CD14-positive monocyte (primary cell): ENCODE measurements around the gene PRR18. TPM values are rescaled to one million over a fixed set of nuclear protein-coding genes. Genes with fewer than 3 reads are reported as not detected.

Source experiments
- DNase-seq, 3 donors: peaks; one replicate each; pipeline ENCODE4 v3.0.0-alpha.2; 2011 to 2022
- H2AFZ ChIP-seq: 2 replicates; pipeline ENCODE4 v1.6.0; 2012; ENCODE audit warnings: mild to moderate bottlenecking, low read depth, low read length, inconsistent platforms; ENCODE audit not compliant: insufficient read depth, poor library complexity, severe bottlenecking
- H3K27ac ChIP-seq, 2 donors: 1 replicate in 1 of 2; 2 replicates in 1 of 2; pipeline ENCODE4 v1.5.1; 2012 to 2013; ENCODE audit warnings: low read length in 2 of 2, control low read depth in 1 of 2, inconsistent platforms in 1 of 2, low read depth in 1 of 2, mild to moderate bottlenecking in 1 of 2
- H3K27me3 ChIP-seq, 2 donors: one replicate each; pipeline versions ENCODE4 v1.6.0 to v1.6.1; 2011 to 2013; ENCODE audit warnings: low read length in 2 of 2; ENCODE audit not compliant: control insufficient read depth in 2 of 2, insufficient read depth in 2 of 2
- H3K36me3 ChIP-seq, 2 donors: replicated peaks in 1 of 2; 1 replicate in 1 of 2; 2 replicates in 1 of 2; pipeline versions ENCODE4 v1.5.1 to v1.6.1; 2012 to 2013; ENCODE audit warnings: low read length in 2 of 2, control low read depth in 1 of 2, inconsistent platforms in 1 of 2, mild to moderate bottlenecking in 1 of 2; ENCODE audit not compliant: insufficient read depth in 2 of 2, control insufficient read depth in 1 of 2
- H3K4me1 ChIP-seq, 2 donors: 1 replicate in 1 of 2; 2 replicates in 1 of 2; pipeline versions ENCODE4 v1.5.1 to v1.6.1; 2012 to 2013; ENCODE audit warnings: low read length in 2 of 2, control low read depth in 1 of 2, inconsistent platforms in 1 of 2, mild to moderate bottlenecking in 1 of 2, moderate library complexity in 1 of 2; ENCODE audit not compliant: insufficient read depth in 2 of 2, control insufficient read depth in 1 of 2
- H3K4me2 ChIP-seq: replicated peaks from 2 replicates; pipeline ENCODE3; 2012; ENCODE audit warnings: low read length, moderate library complexity, mild to moderate bottlenecking; ENCODE audit not compliant: poor library complexity, severe bottlenecking; ENCODE audit errors: extremely low read depth
- H3K4me3 ChIP-seq, 3 experiments: fragments of 200-600 bp in 1 of 3; sonication (generic) in 1 of 3; replicated peaks in 1 of 3; 1 replicate in 2 of 3; 2 replicates in 1 of 3; pipeline ENCODE4 v1.5.1; 2011 to 2013; ENCODE audit warnings: low read length in 3 of 3, mild to moderate bottlenecking in 3 of 3, control low read depth in 2 of 3, low read depth in 2 of 3, inconsistent platforms in 1 of 3, moderate library complexity in 1 of 3
- H3K79me2 ChIP-seq: 2 replicates; pipeline ENCODE4 v1.6.0; 2012; ENCODE audit warnings: mild to moderate bottlenecking, control low read depth, inconsistent platforms, low read length, moderate library complexity; ENCODE audit not compliant: insufficient read depth
- H3K9ac ChIP-seq: 2 replicates; pipeline ENCODE4 v1.6.0; 2017; ENCODE audit warnings: low read length, mild to moderate bottlenecking; ENCODE audit not compliant: insufficient read depth, poor library complexity, severe bottlenecking
- H3K9me3 ChIP-seq, 2 donors: replicated peaks in 1 of 2; 1 replicate in 1 of 2; 2 replicates in 1 of 2; pipeline versions ENCODE4 v1.5.1 to v1.6.1; 2012 to 2013; ENCODE audit warnings: low read length in 2 of 2, control low read depth in 1 of 2; ENCODE audit not compliant: control insufficient read depth in 1 of 2, insufficient read depth in 1 of 2
- H4K20me1 ChIP-seq: 2 replicates; pipeline ENCODE4 v1.6.0; 2012; ENCODE audit warnings: mild to moderate bottlenecking, low read length, control low read depth, moderate library complexity; ENCODE audit not compliant: insufficient read depth
- H3K27ac Mint-ChIP-seq, 7 donors: one replicate each; pipeline ENCODE4 v1.8.0; 2020; ENCODE audit warnings: mild to moderate bottlenecking in 7 of 7, mixed read lengths in 7 of 7, moderate library complexity in 6 of 7, inconsistent platforms in 2 of 7
- H3K27me3 Mint-ChIP-seq, 3 donors: one replicate each; pipeline ENCODE4 v1.8.0; 2021 to 2022; ENCODE audit warnings: low read depth in 3 of 3, mild to moderate bottlenecking in 3 of 3, mixed read lengths in 3 of 3, moderate library complexity in 3 of 3, inconsistent platforms in 1 of 3
- H3K36me3 Mint-ChIP-seq, 2 donors: one replicate each; pipeline ENCODE4 v1.8.0; 2020; ENCODE audit warnings: mixed read lengths in 2 of 2, inconsistent platforms in 1 of 2, mild to moderate bottlenecking in 1 of 2
- H3K4me1 Mint-ChIP-seq: one replicate; pipeline ENCODE4 v1.8.0; 2020; ENCODE audit warnings: mild to moderate bottlenecking, mixed read lengths
- H3K4me3 Mint-ChIP-seq, 2 donors: one replicate each; pipeline ENCODE4 v1.8.0; 2020; ENCODE audit warnings: mild to moderate bottlenecking in 2 of 2, mixed read lengths in 2 of 2, moderate library complexity in 1 of 2
- H3K9me3 Mint-ChIP-seq, 7 donors: one replicate each; pipeline ENCODE4 v1.8.0; 2020 to 2022; ENCODE audit warnings: mixed read lengths in 7 of 7, mild to moderate bottlenecking in 6 of 7, moderate library complexity in 6 of 7, inconsistent platforms in 2 of 7
- WGBS: methylation state at CpG from one replicate; pipeline ENCODE4 v1.1.5; 2013; ENCODE audit warnings: missing lambda C conversion rate; ENCODE audit not compliant: insufficient coverage; 5-methylcytosine and 5-hydroxymethylcytosine counted together
- intact Hi-C, 2 donors: fragments of 100-400 bp; cut with micrococcal nuclease; formaldehyde crosslinking; loops; one replicate each; pipeline versions ENCODE4 v1.15.0 to v1.15.1; 2023
- polyA plus RNA-seq, 3 donors: library from polyadenylated mRNA; depleted of rRNA in 1 of 3; unstranded in 2 of 3; stranded (reverse) in 1 of 3; fragments of 300-500 nt in 2 of 3; fragments of >200 nt in 1 of 3; fragmentation: Illumina TruSeq in 2 of 3; gene quantifications; 1 replicate in 2 of 3; 2 replicates in 1 of 3; pipeline ENCODE4 v1.2.3, GENCODE V29; 2012 to 2021
- TF ChIP-seq, protein P1 (sequence below): fragments of 200-600 bp; IDR thresholded peaks from one replicate; pipeline ENCODE4 v1.8.0; 2022; ENCODE audit warnings: antibody characterized with exemption, mild to moderate bottlenecking

PRR18 gene
- polyA plus RNA-seq, 3 donors = not detected

DNA sequence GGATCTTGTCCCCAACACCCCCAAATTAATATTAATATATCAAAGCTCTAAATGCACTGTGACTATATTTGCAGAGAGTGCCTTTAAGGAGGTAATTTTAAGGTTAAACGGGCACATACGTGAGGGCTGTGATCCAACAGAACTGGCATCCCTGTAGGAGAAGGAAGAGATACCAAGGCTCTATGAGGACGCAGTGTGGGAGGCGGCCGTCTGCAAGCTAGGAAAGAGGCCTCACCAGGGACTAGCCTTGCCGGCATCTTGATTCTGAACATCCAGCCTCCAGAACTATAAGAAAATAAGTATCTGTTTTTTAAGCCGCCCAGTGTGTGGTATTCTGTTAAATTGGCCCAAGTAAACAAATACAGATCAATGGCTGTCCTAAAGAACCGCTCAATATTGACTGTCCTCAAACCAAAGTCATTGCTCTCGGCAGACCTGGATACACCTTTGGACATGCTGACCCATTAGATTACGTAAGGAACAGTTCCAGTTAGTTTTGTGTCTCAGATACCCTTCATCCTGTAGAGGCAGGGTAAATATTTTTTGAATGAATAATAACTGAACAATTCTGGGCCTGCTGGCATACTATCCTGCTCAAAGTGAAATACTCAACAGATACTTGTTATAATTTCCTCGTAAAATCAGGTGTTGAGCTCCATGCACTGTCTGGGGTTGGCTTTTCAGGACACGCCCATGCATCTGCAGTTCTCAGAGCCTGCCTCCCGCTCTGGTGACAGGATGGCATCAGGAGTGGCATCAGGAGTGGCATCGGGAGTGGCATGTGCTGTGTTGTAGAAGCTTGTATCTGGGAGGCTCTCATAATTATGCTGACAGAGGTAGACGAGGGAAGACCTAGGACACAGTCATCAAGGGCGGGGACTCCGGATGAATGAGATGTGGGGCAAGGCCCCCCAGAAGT lies 6.3 kb downstream of the PRR18 start:
- TF ChIP-seq, protein P1, sequence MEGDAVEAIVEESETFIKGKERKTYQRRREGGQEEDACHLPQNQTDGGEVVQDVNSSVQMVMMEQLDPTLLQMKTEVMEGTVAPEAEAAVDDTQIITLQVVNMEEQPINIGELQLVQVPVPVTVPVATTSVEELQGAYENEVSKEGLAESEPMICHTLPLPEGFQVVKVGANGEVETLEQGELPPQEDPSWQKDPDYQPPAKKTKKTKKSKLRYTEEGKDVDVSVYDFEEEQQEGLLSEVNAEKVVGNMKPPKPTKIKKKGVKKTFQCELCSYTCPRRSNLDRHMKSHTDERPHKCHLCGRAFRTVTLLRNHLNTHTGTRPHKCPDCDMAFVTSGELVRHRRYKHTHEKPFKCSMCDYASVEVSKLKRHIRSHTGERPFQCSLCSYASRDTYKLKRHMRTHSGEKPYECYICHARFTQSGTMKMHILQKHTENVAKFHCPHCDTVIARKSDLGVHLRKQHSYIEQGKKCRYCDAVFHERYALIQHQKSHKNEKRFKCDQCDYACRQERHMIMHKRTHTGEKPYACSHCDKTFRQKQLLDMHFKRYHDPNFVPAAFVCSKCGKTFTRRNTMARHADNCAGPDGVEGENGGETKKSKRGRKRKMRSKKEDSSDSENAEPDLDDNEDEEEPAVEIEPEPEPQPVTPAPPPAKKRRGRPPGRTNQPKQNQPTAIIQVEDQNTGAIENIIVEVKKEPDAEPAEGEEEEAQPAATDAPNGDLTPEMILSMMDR = no peak
- no peaks in the 10 kb centered on the region for H3K4me1 Mint-ChIP-seq
- Histone ChIP-seq H2AFZ (no peak overlapping the region), H3K79me2 (no peaks in the 10 kb centered on the region), H3K4me1 (no peaks in the 10 kb centered on the region), H3K4me2 (no peak overlapping the region), H3K9me3 (peaks cover 0 to 4% of the 10 kb centered on the region in 2 donors), H3K36me3 (no peaks in the 10 kb centered on the region), H4K20me1 (no peaks in the 10 kb centered on the region), H3K9ac (no peak overlapping the region), H3K4me3 (no peak overlapping the region), H3K27me3 (peaks cover 21 to 27% of the 10 kb centered on the region in 2 donors), H3K27ac (no peak overlapping the region)
- DNase-seq = no peak
- 95% methylated on average over 9 of the region's 17 CpGs for WGBS
- peaks cover 17 to 33% (median 29%) of the 10 kb centered on the region in 3 donors for H3K27me3 Mint-ChIP-seq
- peaks cover 0 to 1% of the 10 kb centered on the region in 2 donors for H3K36me3 Mint-ChIP-seq
- H3K27ac Mint-ChIP-seq = no peak overlapping the region
- intact Hi-C loops = no loop called here
- no peak overlapping the region for H3K4me3 Mint-ChIP-seq
- peaks cover 0 to 4% (median 3%) of the 10 kb centered on the region in 7 donors for H3K9me3 Mint-ChIP-seq

DNA sequence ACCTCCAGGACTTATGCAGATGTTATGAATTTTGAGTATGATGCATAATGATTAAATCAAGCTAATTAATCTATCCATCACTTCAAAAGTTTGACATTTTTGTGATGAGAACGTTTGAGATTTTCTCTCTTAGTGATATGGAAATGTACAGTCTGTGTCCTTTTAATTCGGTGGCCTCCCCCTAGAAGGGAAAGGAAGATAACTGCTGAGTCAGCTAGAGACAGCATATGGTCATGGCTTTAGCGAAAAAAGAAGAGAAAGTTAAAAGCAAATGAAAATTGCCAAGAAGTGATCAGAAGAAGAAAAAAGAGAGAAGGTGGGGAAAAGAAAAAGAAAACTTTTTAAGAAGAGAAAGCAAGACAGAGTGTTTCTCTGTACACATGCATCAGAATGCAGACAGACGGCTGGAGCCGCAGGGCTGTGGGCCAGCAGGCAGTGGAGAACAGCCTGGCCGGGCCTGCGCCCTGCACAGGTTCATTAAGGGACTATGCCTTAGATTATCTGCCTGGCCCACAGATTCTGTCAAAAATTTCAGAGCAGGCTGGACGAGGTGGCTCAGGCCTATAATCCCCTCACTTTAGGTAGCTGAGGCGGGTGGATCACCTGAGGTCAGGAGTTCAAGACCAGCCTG lies 7.7 kb downstream of the PRR18 start:
- no peaks in the 10 kb centered on the region for H3K4me1 ChIP-seq
- H3K27me3 Mint-ChIP-seq = peaks cover 5 to 19% (median 16%) of the 10 kb centered on the region in 3 donors
- H2AFZ ChIP-seq = no peak overlapping the region
- peaks cover 8 to 13% of the 10 kb centered on the region in 2 donors for H3K27me3 ChIP-seq
- intact Hi-C loops = no loop called here
- no peaks in the 10 kb centered on the region for H3K79me2 ChIP-seq
- no peak overlapping the region for H3K9ac ChIP-seq
- TF ChIP-seq, protein P1 = no peak
- H3K27ac Mint-ChIP-seq = no peak overlapping the region
- H3K27ac ChIP-seq = no peak overlapping the region
- H3K36me3 Mint-ChIP-seq = no peaks in the 10 kb centered on the region
- no peak overlapping the region for H3K4me3 ChIP-seq
- no peaks in the 10 kb centered on the region for H3K4me1 Mint-ChIP-seq
- H3K9me3 ChIP-seq = no peaks in the 10 kb centered on the region
- peaks cover 0 to 6% (median 0%) of the 10 kb centered on the region in 7 donors for H3K9me3 Mint-ChIP-seq
- no peak for DNase-seq
- no peaks in the 10 kb centered on the region for H4K20me1 ChIP-seq
- H3K36me3 ChIP-seq = no peaks in the 10 kb centered on the region
- no peak overlapping the region for H3K4me2 ChIP-seq
- no peak overlapping the region for H3K4me3 Mint-ChIP-seq
- 96% methylated on average over 5 of the region's 9 CpGs for WGBS
